ENCODE measurements around the gene RASL10B. TPM values are rescaled to one million over a fixed set of nuclear protein-coding genes. Genes with fewer than 3 reads are reported as not detected.

RASL10B gene
- total RNA-seq, 1 donor from 2014 or later: 3.3 TPM

- Mint-ChIP-seq H3K4me3 (ENCODE audit: unreplicated experiment) (no peak within 1 kb of the TSS), H3K27ac (ENCODE audit: unreplicated experiment) (no peak within 1 kb of the TSS)
Measured at GRCh38 chr17:35752945-35753764, 21.7 kb downstream of the RASL10B start, which contains the start of gene GAS2L2. Gene GAS2L2 (minus strand): TSS chr17:35753239. CDS start chr17:35752850, 389 bp downstream.

GRCh38 chr17:35757243-35757642 lies 25.8 kb downstream of the RASL10B start:
- Mint-ChIP-seq H3K27ac (ENCODE audit: unreplicated experiment) (no peak overlapping the region), H3K4me1 (ENCODE audit: low read depth, unreplicated experiment) (no peaks in the 10 kb centered on the region), H3K9me3 (ENCODE audit: unreplicated experiment) (peaks cover 4% of the 10 kb centered on the region), H3K4me3 (ENCODE audit: unreplicated experiment) (no peak overlapping the region), H3K27me3 (ENCODE audit: unreplicated experiment) (peaks cover 3% of the 10 kb centered on the region), H3K36me3 (ENCODE audit: unreplicated experiment) (peaks cover 3% of the 10 kb centered on the region)
- DNase-seq: no peak
- no peak for TF ChIP-seq CTCF (IDR thresholded peaks at IDR 0.05; ENCODE audit: partially characterized antibody, unreplicated experiment)

More at GRCh38 chr17:35752945-35753764, 21.7 kb downstream of the RASL10B start, which contains the start of gene GAS2L2:
- H3K9me3 Mint-ChIP-seq (ENCODE audit: unreplicated experiment): peaks cover 4% of the 10 kb centered on the region
- peaks cover 8% of the 10 kb centered on the region for H3K4me1 Mint-ChIP-seq (ENCODE audit: low read depth, unreplicated experiment)
- TF ChIP-seq CTCF (IDR thresholded peaks at IDR 0.05; ENCODE audit: partially characterized antibody, unreplicated experiment): no peak
- DNase-seq: no peak
- H3K27me3 Mint-ChIP-seq (ENCODE audit: unreplicated experiment): peaks cover 7% of the 10 kb centered on the region
- no peaks in the 10 kb centered on the region for H3K36me3 Mint-ChIP-seq (ENCODE audit: unreplicated experiment)

- Mint-ChIP-seq H3K36me3 (ENCODE audit: unreplicated experiment) (peaks cover 3% of the 10 kb centered on the region), H3K27me3 (ENCODE audit: unreplicated experiment) (peaks cover 3% of the 10 kb centered on the region), H3K9me3 (ENCODE audit: unreplicated experiment) (peaks cover 5% of the 10 kb centered on the region), H3K4me3 (ENCODE audit: unreplicated experiment) (no peak within 1 kb of the TSS), H3K4me1 (ENCODE audit: low read depth, unreplicated experiment) (peaks cover 2% of the 10 kb centered on the region), H3K27ac (ENCODE audit: unreplicated experiment) (no peak within 1 kb of the TSS)
- TF ChIP-seq CTCF (IDR thresholded peaks at IDR 0.05; ENCODE audit: partially characterized antibody, unreplicated experiment): no peak
- DNase-seq: no peak
Measured at GRCh38 chr17:35760587-35760986, 29.1 kb downstream of the RASL10B start, which contains the start of gene C17orf50. Gene C17orf50 (plus strand): TSS chr17:35760887. CDS start chr17:35760942, 55 bp downstream.

- Mint-ChIP-seq H3K27me3 (ENCODE audit: unreplicated experiment) (peaks cover 3% of the 10 kb centered on the region), H3K27ac (ENCODE audit: unreplicated experiment) (no peak overlapping the region), H3K4me1 (ENCODE audit: low read depth, unreplicated experiment) (peaks cover 3% of the 10 kb centered on the region), H3K4me3 (ENCODE audit: unreplicated experiment) (no peak overlapping the region), H3K36me3 (ENCODE audit: unreplicated experiment) (peaks cover 3% of the 10 kb centered on the region), H3K9me3 (ENCODE audit: unreplicated experiment) (peaks cover 5% of the 10 kb centered on the region)
- TF ChIP-seq CTCF (IDR thresholded peaks at IDR 0.05; ENCODE audit: partially characterized antibody, unreplicated experiment): no peak
- DNase-seq: no peak
Measured at GRCh38 chr17:35761601-35762000, 30.2 kb downstream of the RASL10B start.

GRCh38 chr17:35763767-35764122 lies 32.3 kb downstream of the RASL10B start:
- Mint-ChIP-seq H3K27ac (ENCODE audit: unreplicated experiment) (no peak overlapping the region), H3K4me3 (ENCODE audit: unreplicated experiment) (peak overlapping the region; percentile 84), H3K9me3 (ENCODE audit: unreplicated experiment) (peaks cover 5% of the 10 kb centered on the region), H3K27me3 (ENCODE audit: unreplicated experiment) (peaks cover 3% of the 10 kb centered on the region), H3K36me3 (ENCODE audit: unreplicated experiment) (peaks cover 3% of the 10 kb centered on the region), H3K4me1 (ENCODE audit: low read depth, unreplicated experiment) (peaks cover 3% of the 10 kb centered on the region)
- no peak for TF ChIP-seq CTCF (IDR thresholded peaks at IDR 0.05; ENCODE audit: partially characterized antibody, unreplicated experiment)
- DNase-seq: no peak
